ENCODE results near the gene EBNA1BP2.

The EBNA1BP2 gene

DNA sequence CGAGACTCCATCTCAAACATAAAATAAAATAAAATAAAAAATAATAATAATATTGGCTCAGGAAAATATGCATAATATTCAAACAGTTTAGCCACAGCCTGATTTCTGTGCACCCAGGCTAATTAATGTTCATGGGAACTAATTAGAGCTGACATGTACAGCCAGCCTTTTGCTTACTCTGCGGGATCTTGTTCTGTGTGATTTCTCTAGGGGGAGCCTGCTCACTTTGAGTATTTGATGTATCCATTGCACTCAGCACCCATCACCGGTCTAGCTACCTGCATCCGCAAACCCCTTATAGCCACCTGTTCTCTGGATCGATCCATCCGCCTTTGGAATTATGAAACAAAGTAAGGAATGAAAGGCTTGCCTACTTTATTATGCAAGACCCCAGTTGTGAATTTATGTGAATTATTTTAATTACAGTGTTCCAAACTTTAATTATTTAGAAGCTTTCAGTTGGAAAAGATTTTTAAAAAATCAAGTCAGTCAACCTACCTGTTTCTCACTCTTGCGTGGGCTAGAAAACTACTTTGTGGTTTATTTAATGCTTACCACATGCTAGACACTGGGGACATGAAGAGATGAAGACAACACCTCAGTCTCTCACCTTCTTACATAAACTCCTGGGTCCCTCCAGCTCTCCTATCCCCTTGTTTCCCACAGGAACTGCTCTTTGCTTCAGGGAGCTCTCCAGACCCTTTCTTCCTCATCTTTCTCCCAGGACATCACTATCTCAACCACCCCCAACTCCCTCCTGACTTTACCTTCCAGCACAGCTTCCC lies 25.4 kb upstream of the EBNA1BP2 start:
- no peak for DNase-seq (ENCODE audit: extremely low spot score)
- POLR2A ChIA-PET: no interaction called here
- CTCF ChIA-PET: interaction anchor here (1.3 to 2.4 kb wide), 3 partner anchors 15 to 29 kb away, joined by 3 to 6 read pairs (median 4); no protein-coding TSS in a partner anchor
- TF ChIP-seq, protein P1, sequence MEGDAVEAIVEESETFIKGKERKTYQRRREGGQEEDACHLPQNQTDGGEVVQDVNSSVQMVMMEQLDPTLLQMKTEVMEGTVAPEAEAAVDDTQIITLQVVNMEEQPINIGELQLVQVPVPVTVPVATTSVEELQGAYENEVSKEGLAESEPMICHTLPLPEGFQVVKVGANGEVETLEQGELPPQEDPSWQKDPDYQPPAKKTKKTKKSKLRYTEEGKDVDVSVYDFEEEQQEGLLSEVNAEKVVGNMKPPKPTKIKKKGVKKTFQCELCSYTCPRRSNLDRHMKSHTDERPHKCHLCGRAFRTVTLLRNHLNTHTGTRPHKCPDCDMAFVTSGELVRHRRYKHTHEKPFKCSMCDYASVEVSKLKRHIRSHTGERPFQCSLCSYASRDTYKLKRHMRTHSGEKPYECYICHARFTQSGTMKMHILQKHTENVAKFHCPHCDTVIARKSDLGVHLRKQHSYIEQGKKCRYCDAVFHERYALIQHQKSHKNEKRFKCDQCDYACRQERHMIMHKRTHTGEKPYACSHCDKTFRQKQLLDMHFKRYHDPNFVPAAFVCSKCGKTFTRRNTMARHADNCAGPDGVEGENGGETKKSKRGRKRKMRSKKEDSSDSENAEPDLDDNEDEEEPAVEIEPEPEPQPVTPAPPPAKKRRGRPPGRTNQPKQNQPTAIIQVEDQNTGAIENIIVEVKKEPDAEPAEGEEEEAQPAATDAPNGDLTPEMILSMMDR (IDR thresholded peaks at IDR 0.05; ENCODE audit: control extremely low read depth, extremely low read depth, low read depth, missing control alignments): no peak

- TF ChIP-seq, protein P1 (IDR thresholded peaks at IDR 0.05; ENCODE audit: control extremely low read depth, extremely low read depth, low read depth, missing control alignments): no peak
- DNase-seq (ENCODE audit: extremely low spot score): no peak
- POLR2A ChIA-PET: no interaction called here
- CTCF ChIA-PET: interaction anchor here (0.7 to 1.5 kb wide), 2 partner anchors 12 to 29 kb away, joined by 3 to 4 read pairs; no protein-coding TSS in a partner anchor
Measured at GRCh38 chr1:43194509-43194908, 22.4 kb upstream of the EBNA1BP2 start.

DNA sequence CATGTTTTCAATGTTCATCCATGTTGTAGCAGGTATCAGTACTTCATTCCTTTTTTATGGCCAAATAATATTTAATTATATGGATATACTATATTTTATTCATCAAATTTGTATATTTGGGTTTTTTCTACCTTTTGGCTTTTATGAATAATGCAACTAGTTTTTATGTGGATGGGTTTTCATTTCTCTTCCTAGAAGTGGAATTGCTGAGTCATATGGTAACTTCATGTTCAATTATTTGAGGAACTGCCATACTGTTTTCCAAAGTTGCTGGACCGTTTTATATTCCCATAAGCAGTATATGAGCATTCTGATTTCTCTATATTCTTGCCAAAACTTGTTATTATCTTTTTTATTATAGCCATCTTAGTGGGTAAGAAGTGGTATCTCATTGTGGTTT lies 16.0 kb upstream of the EBNA1BP2 start:
- no peak for DNase-seq (ENCODE audit: extremely low spot score)
- ChIA-PET POLR2A (no interaction called here), CTCF (interaction anchor here (1.5 kb wide), 1 partner anchor 31 kb away, joined by 3 read pairs; no protein-coding TSS in a partner anchor)
- TF ChIP-seq, protein P1 (IDR thresholded peaks at IDR 0.05; ENCODE audit: control extremely low read depth, extremely low read depth, low read depth, missing control alignments): no peak

GRCh38 chr1:43184995-43185394 lies 12.9 kb upstream of the EBNA1BP2 start:
- TF ChIP-seq, protein P1 (IDR thresholded peaks at IDR 0.05; ENCODE audit: control extremely low read depth, extremely low read depth, low read depth, missing control alignments): no peak
- no peak for DNase-seq (ENCODE audit: extremely low spot score)
- CTCF ChIA-PET: no interaction called here
- POLR2A ChIA-PET: no interaction called here

- POLR2A ChIA-PET: no interaction called here
- DNase-seq (ENCODE audit: extremely low spot score): no peak
- TF ChIP-seq, protein P1 (IDR thresholded peaks at IDR 0.05; ENCODE audit: control extremely low read depth, extremely low read depth, low read depth, missing control alignments): no peak
- CTCF ChIA-PET: no interaction called here
Measured at GRCh38 chr1:43184388-43184787, 12.3 kb upstream of the EBNA1BP2 start.

DNA sequence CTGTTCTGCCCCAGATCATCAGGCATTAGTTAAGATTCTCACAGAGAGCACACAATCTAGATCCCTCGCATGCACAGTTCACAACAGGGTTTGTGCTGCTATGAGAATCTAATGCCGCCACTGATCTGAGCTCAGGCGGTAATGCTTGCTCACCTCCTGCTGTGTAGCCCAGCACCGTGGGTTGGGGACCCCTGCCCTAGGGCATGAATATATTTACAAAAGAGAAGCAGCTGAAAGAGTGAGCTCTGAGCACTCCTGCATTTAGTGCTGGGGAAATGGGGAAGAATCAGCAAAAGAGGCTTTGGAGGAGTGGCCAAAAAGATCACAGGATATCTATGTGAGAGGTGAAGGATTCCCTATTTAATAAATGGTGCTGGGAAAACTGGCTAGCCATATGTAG lies 5.6 kb upstream of the EBNA1BP2 start:
- no peak for DNase-seq (ENCODE audit: extremely low spot score)
- ChIA-PET POLR2A (no interaction called here), CTCF (no interaction called here)
- TF ChIP-seq, protein P1 (IDR thresholded peaks at IDR 0.05; ENCODE audit: control extremely low read depth, extremely low read depth, low read depth, missing control alignments): no peak
